SKM-1 treated with dmso at 0.1 percent for 144 hours (cell line): ENCODE measurements around the gene TMEM178B.

Experiments used
- DNase-seq: peaks from one replicate; lab custom pipeline; 2025; ENCODE audit not compliant: unreplicated experiment; lab: John Stamatoyannopoulos, UW

TMEM178B gene

GRCh38 chr7:141416650-141417270 lies 342.9 kb downstream of the TMEM178B start:
- DNase-seq = no peak

GRCh38 chr7:141417506-141417905 lies 343.6 kb downstream of the TMEM178B start:
- no peak for DNase-seq

GRCh38 chr7:141418066-141418465 lies 344.2 kb downstream of the TMEM178B start:
- DNase-seq = no peak

DNA sequence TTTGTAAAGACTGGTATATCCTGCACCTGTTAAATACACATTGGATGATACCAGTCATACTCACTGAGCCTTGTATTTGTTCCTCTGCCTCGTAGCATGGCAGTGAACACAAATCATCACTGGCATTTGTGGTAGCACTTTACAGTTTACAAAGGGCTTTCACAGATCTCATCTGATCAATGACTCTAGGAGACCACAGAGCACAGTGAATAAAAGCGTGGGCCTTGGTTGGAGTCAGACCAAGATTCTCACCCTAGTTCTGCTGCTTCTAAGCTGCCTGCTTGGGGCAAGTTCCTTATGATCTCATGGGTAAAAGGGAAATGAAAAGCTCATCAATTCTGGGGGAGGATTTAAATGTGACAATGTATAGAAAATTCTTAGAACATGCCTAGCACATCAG lies 347.4 kb downstream of the TMEM178B start:
- DNase-seq = no peak

- DNase-seq = no peak
These were observed 353.3 kb downstream of the TMEM178B start for GRCh38 chr7:141427134-141427533.

GRCh38 chr7:141430455-141431139 lies 356.7 kb downstream of the TMEM178B start:
- DNase-seq = no peak

DNA sequence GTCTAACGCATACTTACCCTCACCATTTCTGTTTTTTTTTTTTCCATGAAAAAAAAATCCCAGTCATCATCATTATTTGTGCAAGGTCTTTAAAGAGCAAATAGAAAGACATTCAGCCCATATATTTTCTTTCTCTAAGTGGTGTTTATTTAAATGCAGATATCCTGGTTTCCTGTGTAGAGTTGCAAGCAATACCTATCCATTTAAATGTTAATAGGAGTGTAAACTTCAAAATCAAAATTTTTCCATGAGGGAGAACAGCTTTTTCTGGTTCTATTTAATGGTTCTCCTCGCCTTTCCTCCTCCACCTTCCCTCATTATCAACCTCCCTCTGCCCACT lies 357.2 kb downstream of the TMEM178B start:
- no peak for DNase-seq

- DNase-seq = no peak
These were observed 357.8 kb downstream of the TMEM178B start for GRCh38 chr7:141431711-141432110.

GRCh38 chr7:141433698-141434097 lies 359.8 kb downstream of the TMEM178B start:
- DNase-seq = no peak

- DNase-seq = no peak
These were observed 362.3 kb downstream of the TMEM178B start for GRCh38 chr7:141436139-141436538.

GRCh38 chr7:141436575-141437075 lies 362.8 kb downstream of the TMEM178B start:
- no peak for DNase-seq

DNA sequence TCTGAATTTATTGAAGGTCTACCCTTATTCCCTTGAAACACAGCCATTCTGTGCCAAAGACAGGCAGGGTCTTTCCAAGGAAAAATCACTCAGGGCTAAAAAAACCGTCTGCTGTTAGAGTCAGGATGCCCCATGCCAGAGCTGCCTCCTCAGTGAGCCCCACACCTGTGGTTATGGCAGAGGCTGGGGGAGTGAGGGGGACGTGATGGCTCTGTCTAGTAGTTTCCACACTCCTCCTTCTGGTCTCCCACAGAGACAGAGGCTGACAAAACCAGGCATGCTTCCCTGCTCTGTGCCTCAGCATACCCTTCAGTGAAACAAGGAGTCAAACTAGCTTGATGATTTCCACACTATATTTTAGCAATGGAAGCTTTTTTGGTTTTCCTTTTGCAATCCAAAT lies 365.3 kb downstream of the TMEM178B start:
- DNase-seq = no peak

- no peak for DNase-seq
These were observed 365.9 kb downstream of the TMEM178B start for GRCh38 chr7:141439776-141440175.

- DNase-seq = no peak
These were observed 368.2 kb downstream of the TMEM178B start for GRCh38 chr7:141441837-141442627.

- no peak for DNase-seq
These were observed 368.9 kb downstream of the TMEM178B start for GRCh38 chr7:141442781-141443180.

DNA sequence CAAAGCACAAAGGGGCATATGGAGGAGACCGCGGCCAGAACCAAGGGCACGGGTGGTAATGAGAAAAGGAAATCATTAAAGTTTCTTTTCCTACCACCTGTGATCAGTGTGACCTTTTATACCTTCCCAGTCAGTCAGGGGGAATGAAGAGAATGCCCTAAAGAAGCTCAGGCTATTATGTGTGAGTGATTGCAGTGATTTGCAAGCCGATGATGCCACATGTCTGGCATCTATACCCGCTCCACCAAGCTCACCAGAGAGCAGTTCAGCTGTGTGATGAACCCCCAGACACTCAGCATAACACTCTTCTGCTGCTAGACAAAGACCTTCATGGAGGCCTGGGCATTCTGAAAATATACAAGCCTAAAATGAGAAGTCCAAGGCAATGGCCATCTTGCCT lies 371.1 kb downstream of the TMEM178B start:
- DNase-seq = no peak

DNA sequence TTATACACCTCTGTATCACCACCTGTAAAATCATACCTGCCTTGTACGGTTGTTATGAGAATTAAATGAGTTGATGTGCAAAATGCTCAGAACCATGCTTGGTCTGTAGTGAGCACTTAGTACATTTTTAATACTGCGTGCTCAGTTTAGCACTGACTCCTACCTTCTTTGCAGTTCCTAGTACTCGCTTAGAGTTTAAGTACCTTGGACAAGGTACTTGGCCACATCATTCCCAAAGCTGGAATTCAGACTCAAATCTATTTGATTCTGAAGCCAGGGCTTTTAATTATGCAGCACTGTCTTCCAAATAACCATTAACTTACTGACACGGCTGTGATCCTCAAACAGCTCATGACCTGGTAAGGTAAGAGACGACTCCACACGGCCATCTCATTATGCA lies 377.4 kb downstream of the TMEM178B start:
- DNase-seq = no peak

DNA sequence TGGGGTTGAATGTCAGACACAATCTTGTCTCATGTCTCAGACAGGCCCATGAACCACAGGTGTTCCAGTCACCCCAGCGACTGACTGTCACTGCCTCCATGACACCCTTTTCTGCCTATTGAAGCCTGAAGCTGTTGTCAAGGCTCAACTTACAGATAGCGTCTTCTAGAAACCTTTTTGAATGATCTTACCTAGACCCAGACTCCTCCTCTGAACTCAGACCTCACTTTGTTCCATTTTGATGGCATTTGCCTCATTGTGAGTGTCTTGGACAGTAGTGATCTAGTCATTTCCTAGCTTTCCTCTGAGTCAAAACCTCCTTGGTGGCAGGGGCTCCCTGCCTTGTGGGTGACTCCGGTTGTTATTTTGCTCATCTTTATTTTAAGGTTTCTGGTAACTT lies 379.0 kb downstream of the TMEM178B start:
- DNase-seq = no peak

GRCh38 chr7:141454338-141454737 lies 380.5 kb downstream of the TMEM178B start:
- no peak for DNase-seq

DNA sequence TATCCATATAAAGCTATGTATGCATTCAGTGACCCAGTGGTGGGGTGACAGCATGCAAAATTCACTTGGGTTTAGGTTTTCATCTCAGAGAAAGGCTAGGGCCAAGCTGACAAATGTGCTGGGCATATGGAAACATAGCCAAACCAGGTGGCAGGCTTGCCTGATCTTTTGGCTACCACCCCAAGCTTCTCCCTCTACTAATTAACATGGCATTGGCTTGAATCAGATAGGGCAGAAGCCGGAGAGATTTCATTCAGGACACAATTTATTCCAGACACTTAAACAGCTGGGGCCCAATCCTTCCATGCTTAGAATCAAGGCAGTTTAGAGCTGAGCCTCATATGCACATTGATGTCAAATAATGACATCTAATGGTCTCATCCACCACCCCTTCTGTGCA lies 381.9 kb downstream of the TMEM178B start:
- no peak for DNase-seq

- DNase-seq = no peak
These were observed 382.4 kb downstream of the TMEM178B start for GRCh38 chr7:141456298-141456697.

- no peak for DNase-seq
These were observed 382.8 kb downstream of the TMEM178B start for GRCh38 chr7:141456711-141457110.
